WTC11 (cell line): ENCODE data around the gene LYZL4.

Experiments
- CTCF ChIP-seq: fragments of 200-600 bp; IDR thresholded peaks from 2 replicates; pipeline ENCODE4 v1.8.0; 2022; ENCODE audit warnings: antibody characterized with exemption
- E2F5 ChIP-seq: sonication (generic); formaldehyde crosslinking; IDR thresholded peaks from 2 replicates; pipeline ENCODE4 v1.8.1; 2022; ENCODE audit warnings: mild to moderate bottlenecking, moderate library complexity, missing genetic modification reagents
- GABPB1 ChIP-seq: sonication (generic); formaldehyde crosslinking; IDR thresholded peaks from 2 replicates; pipeline ENCODE4 v1.8.1; 2023; ENCODE audit warnings: mild to moderate bottlenecking, missing genetic modification reagents
- IRF2 ChIP-seq: sonication (generic); formaldehyde crosslinking; IDR thresholded peaks from 2 replicates; pipeline ENCODE4 v1.8.0; 2022; ENCODE audit warnings: low read depth, missing genetic modification reagents, borderline replicate concordance
- JAZF1 ChIP-seq: fragments of 250-450 bp; sonication (Bioruptor Pico); IDR thresholded peaks from 2 replicates; pipeline ENCODE4 v1.9.0; 2021; ENCODE audit warnings: moderate library complexity, mild to moderate bottlenecking, inconsistent platforms
- JUN ChIP-seq: sonication (generic); formaldehyde crosslinking; IDR thresholded peaks from 2 replicates; pipeline ENCODE4 v1.8.0; 2023; ENCODE audit warnings: mild to moderate bottlenecking, missing genetic modification reagents
- TCF7 ChIP-seq: sonication (generic); formaldehyde crosslinking; IDR thresholded peaks from 2 replicates; pipeline ENCODE4 v1.8.0; 2022; ENCODE audit warnings: mild to moderate bottlenecking, low read depth, missing genetic modification reagents, moderate library complexity
- USF2 ChIP-seq: sonication (generic); formaldehyde crosslinking; IDR thresholded peaks from 2 replicates; pipeline ENCODE4 v1.8.1; 2023; ENCODE audit warnings: mild to moderate bottlenecking, missing genetic modification reagents, moderate library complexity
- ZSCAN18 ChIP-seq: fragments of 250-450 bp; sonication (Bioruptor Pico); IDR thresholded peaks from 2 replicates; pipeline ENCODE4 v2.1.2; 2022; ENCODE audit warnings: mild to moderate bottlenecking, moderate library complexity

- TF ChIP-seq E2F5: no peak
- no peak for TF ChIP-seq GABPB1 (CRISPR knock-in tag)
- TF ChIP-seq CTCF: no peak
- no peak for TF ChIP-seq JAZF1
- TF ChIP-seq TCF7 (CRISPR knock-in tag): no peak
- no peak for TF ChIP-seq USF2
- TF ChIP-seq ZSCAN18 (CRISPR knock-in tag): no peak
- TF ChIP-seq JUN (CRISPR knock-in tag): no peak
- TF ChIP-seq IRF2 (CRISPR knock-in tag): no peak
Observed at GRCh38 chr3:42377681-42378080, 32.7 kb downstream of the LYZL4 start.
